Mucosa of rectum (tissue), 2 donors: ENCODE results near the gene PAX7.

ENCODE experiments used
- H3K27ac ChIP-seq, 2 donors: one replicate each; pipeline ENCODE4 v1.7.0; 2013; ENCODE audit warnings: inconsistent platforms in 2 of 2, low read depth in 2 of 2, low read length in 2 of 2
- H3K27me3 ChIP-seq, 2 donors: one replicate each; pipeline ENCODE4 v1.7.0; 2013; ENCODE audit warnings: low read length in 2 of 2; ENCODE audit not compliant: control insufficient read depth in 2 of 2, insufficient read depth in 2 of 2
- H3K36me3 ChIP-seq, 2 donors: one replicate each; pipeline ENCODE4 v1.7.0; 2013; ENCODE audit warnings: low read length in 2 of 2; ENCODE audit not compliant: control insufficient read depth in 2 of 2, insufficient read depth in 2 of 2
- H3K4me1 ChIP-seq, 2 donors: one replicate each; pipeline ENCODE4 v1.7.0; 2013; ENCODE audit warnings: low read length in 2 of 2, mild to moderate bottlenecking in 1 of 2; ENCODE audit not compliant: control insufficient read depth in 2 of 2, insufficient read depth in 2 of 2
- H3K4me3 ChIP-seq, 2 donors: one replicate each; pipeline ENCODE4 v1.7.0; 2013; ENCODE audit warnings: low read length in 2 of 2
- H3K9ac ChIP-seq, 2 donors: one replicate each; pipeline ENCODE4 v1.7.0; 2013; ENCODE audit warnings: low read length in 2 of 2, low read depth in 1 of 2, mild to moderate bottlenecking in 1 of 2
- H3K9me3 ChIP-seq, 2 donors: one replicate each; pipeline ENCODE4 v1.7.0; 2013; ENCODE audit warnings: low read length in 2 of 2; ENCODE audit not compliant: control insufficient read depth in 2 of 2
- donor health status: healthy.
- donor health status: Normal muscosa, but diverticular disease.

The PAX7 gene

DNA sequence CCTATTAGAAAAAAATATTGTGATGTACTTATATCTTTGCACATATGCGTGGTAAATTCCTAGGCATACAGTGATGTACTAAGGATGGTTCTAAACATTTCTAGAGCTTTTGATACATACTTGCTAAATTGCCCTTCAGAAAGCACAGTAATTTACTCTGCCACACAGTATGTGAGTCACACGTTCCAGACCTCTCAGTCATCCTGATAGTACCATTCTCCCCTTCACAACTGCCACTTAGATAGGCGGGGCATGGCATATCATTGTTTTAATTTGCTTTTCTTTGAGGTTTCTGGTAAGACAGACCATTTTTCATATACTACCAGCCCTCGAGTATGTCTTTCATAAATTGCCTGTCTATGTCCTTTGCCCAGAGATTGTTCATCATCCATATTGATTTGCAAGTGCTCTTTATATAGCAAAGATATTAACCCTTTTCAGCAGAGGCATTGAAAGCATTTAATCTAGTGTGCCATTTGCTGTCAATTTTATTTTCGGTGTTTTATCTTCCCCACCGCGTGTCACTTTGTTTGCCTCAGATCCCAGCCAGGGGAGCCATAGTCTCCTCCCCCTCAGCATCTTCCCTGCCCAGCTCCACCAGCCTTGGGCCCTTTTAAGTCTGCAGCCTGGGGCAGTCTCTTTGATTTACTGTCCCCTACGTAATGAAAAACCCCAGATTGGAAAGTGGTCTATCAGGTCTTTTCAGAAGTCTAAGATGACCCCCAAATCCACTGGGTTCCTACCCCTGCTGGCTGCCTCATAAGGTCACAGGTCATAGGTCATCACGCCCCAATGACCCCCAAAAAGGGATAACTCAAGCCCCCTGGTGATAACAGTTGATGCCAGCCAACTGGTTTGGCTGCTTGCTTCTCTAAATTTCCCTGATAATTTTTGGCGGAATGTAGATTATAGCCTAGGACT is 11.8 kb upstream of the PAX7 start:
- H3K4me1 ChIP-seq = no peaks in the 10 kb centered on the region
- no peak overlapping the region for H3K9ac ChIP-seq
- no peak overlapping the region for H3K27ac ChIP-seq
- no peaks in the 10 kb centered on the region for H3K9me3 ChIP-seq
- H3K4me3 ChIP-seq = no peak overlapping the region
- peaks cover 14 to 16% of the 10 kb centered on the region in 2 donors for H3K27me3 ChIP-seq
- no peaks in the 10 kb centered on the region for H3K36me3 ChIP-seq

- no peak overlapping the region for H3K4me3 ChIP-seq
- H3K9me3 ChIP-seq = no peaks in the 10 kb centered on the region
- no peaks in the 10 kb centered on the region for H3K36me3 ChIP-seq
- H3K27ac ChIP-seq = no peak overlapping the region
- no peak overlapping the region for H3K9ac ChIP-seq
- H3K27me3 ChIP-seq = peaks cover 13 to 19% of the 10 kb centered on the region in 2 donors
- no peaks in the 10 kb centered on the region for H3K4me1 ChIP-seq
These were observed 11.2 kb upstream of the PAX7 start for GRCh38 chr1:18619467-18619835.

GRCh38 chr1:18628511-18628910 is 2.1 kb upstream of the PAX7 start:
- Histone ChIP-seq H3K36me3 (no peaks in the 10 kb centered on the region), H3K27me3 (peaks cover 32 to 73% of the 10 kb centered on the region in 2 donors), H3K4me3 (no peak overlapping the region), H3K4me1 (no peaks in the 10 kb centered on the region), H3K9me3 (no peaks in the 10 kb centered on the region), H3K27ac (no peak overlapping the region), H3K9ac (no peak overlapping the region)

DNA sequence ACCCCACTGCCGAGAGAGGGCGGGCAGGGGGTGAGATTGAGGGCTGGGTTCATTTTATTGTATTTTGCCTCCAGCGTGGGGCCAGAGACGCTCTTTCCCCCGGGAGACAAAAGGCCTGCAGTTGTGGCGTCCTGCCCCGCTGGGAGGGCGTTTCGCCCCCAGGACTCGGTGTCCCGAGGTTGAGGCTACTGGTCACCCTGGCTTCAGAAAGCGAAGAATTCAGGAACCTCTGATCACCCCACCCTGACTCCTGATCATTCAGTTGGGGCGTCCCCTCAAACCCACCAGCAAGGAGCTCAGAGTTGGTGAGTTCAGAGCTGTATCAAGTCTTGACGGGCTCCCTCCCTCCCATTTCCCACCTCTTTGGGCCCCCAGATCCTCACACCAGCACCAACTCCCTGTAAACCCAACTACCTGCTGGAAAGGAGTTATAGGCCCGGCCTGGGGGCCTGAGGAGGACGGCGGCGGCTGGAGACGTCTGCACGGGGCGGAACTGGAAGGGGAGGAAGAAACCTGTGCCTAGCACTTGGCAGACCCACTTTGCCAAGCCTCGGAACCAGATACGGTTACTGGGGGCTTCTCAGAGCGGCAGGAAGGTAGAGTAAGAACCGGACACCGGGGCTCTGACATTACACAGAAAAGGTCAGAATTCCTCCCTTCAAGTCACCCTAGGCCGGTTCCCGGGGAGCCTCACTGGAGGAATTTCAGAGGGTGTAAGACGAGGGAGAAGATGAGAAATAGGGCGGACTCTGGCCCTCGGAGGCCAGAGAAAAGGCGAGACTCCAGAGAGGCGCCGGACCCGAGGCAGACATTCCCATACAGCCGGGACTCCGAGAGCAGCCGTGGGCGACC is 761 bp upstream of the PAX7 start:
- no peak overlapping the region for H3K27ac ChIP-seq
- peaks cover 42 to 74% of the 10 kb centered on the region in 2 donors for H3K27me3 ChIP-seq
- H3K9ac ChIP-seq = no peak overlapping the region
- H3K9me3 ChIP-seq = no peaks in the 10 kb centered on the region
- no peaks in the 10 kb centered on the region for H3K4me1 ChIP-seq
- H3K36me3 ChIP-seq = no peaks in the 10 kb centered on the region
- no peak overlapping the region for H3K4me3 ChIP-seq

DNA sequence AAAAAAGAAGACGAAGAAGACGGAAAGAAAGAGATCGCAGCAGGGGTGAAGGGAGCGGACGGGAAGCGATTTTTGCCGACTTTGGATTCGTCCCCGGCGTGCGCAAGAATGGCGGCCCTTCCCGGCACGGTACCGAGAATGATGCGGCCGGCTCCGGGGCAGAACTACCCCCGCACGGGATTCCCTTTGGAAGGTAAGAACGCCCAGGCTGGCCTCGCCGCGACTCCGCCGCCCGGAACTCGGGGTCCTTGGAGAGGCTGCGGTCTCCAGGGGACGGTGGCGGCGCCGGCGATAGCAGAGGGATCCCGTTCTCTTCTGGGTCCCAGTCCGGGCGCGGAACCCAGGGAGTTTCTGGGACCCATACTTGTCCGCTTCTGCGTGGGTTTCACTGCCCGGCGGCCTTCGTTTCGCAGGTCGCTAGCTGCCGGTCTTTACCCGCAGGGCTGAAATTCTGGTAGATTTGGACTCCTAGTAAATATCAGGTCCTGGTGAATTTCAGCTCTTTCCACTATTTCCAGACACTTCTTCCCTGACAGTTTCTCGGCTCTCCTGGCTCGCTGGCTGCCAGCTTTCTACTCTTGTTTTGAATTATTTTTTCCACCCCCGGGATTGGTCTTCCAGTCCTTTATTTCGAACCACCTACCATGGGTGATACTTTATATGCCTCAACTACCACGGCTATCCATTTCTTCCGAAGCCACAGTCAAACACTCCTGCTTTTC is 1.0 kb downstream of the PAX7 start:
- no peak overlapping the region for H3K4me3 ChIP-seq
- H3K36me3 ChIP-seq = no peaks in the 10 kb centered on the region
- H3K9ac ChIP-seq = no peak overlapping the region
- H3K9me3 ChIP-seq = no peaks in the 10 kb centered on the region
- H3K4me1 ChIP-seq = no peaks in the 10 kb centered on the region
- no peak overlapping the region for H3K27ac ChIP-seq
- peaks cover 50 to 78% of the 10 kb centered on the region in 2 donors for H3K27me3 ChIP-seq

DNA sequence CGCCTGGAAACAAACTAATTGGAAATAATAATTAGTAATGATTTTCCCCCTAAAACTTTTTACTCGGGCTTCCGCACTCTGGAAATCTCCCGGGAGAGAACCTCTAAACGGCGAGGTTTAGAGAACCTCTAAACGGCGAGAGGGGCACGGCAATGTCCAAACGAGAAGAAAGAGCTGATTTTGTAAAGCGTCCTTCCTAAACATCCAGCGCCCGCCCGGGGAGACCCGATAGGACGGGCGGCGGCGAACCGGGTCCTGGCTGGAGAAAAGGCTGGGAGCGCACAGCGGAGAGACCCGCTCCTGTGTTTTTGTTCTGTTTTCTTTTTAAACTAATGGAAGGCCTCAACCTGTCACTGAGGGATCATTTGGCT is 1.6 kb downstream of the PAX7 start:
- H3K4me1 ChIP-seq = no peaks in the 10 kb centered on the region
- no peak overlapping the region for H3K4me3 ChIP-seq
- no peak overlapping the region for H3K27ac ChIP-seq
- no peak overlapping the region for H3K9ac ChIP-seq
- no peaks in the 10 kb centered on the region for H3K9me3 ChIP-seq
- no peaks in the 10 kb centered on the region for H3K36me3 ChIP-seq
- H3K27me3 ChIP-seq = peaks cover 55 to 82% of the 10 kb centered on the region in 2 donors

DNA sequence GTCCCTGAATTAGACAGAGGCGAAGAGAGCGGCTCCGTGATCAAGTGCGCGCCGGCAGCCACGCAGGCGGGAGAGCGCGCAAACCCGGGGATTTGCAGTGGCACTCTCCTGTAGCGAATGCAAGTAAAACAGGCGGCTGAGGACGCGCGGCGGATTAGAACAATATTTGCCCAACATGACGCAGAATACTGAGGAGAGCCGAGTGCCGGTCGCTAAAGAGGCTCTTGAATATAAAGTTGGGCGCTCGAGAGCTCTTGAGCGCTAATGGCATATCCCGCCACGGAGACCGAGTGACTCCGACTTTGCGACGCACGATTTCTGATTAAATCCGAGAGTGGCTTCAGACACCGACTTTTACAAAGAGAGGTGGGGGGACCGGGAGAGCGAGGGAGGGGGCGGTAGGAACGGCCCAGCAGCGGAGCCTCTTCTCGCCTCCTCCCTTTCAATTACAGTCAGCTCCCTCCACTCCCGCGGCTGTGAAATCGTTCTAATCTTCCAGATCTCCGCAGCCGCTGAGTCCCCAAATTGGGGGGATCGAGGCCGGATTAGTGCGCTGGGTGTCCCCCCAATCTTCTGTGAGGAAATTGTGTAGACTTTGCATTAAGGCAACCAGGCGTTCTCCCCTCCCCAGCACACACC is 2.3 kb downstream of the PAX7 start:
- no peaks in the 10 kb centered on the region for H3K36me3 ChIP-seq
- H3K4me3 ChIP-seq = no peak overlapping the region
- no peaks in the 10 kb centered on the region for H3K4me1 ChIP-seq
- peaks cover 55 to 84% of the 10 kb centered on the region in 2 donors for H3K27me3 ChIP-seq
- no peak overlapping the region for H3K9ac ChIP-seq
- no peak overlapping the region for H3K27ac ChIP-seq
- H3K9me3 ChIP-seq = no peaks in the 10 kb centered on the region

- Histone ChIP-seq H3K4me1 (no peaks in the 10 kb centered on the region), H3K9me3 (no peaks in the 10 kb centered on the region), H3K36me3 (no peaks in the 10 kb centered on the region), H3K9ac (no peak overlapping the region), H3K27ac (no peak overlapping the region), H3K4me3 (no peak overlapping the region), H3K27me3 (peaks cover 60 to 84% of the 10 kb centered on the region in 2 donors)
These were observed 2.9 kb downstream of the PAX7 start for GRCh38 chr1:18633422-18634155.

- Histone ChIP-seq H3K9ac (no peak overlapping the region), H3K4me3 (no peak overlapping the region), H3K4me1 (no peaks in the 10 kb centered on the region), H3K27me3 (peaks cover 62 to 84% of the 10 kb centered on the region in 2 donors), H3K27ac (no peak overlapping the region), H3K9me3 (no peaks in the 10 kb centered on the region), H3K36me3 (no peaks in the 10 kb centered on the region)
These were observed 3.6 kb downstream of the PAX7 start for GRCh38 chr1:18634276-18634675.
